Body of pancreas (tissue), 4 donors: ENCODE results near the gene MED13L. TPM values are rescaled to one million over a fixed set of nuclear protein-coding genes. Genes with fewer than 3 reads are reported as not detected.
"Not testable (repeated sequence)": the region's sequence is repeated elsewhere in the genome, so short reads cannot be mapped to it uniquely, and the experiment has no call there.

ENCODE experiments used
- ATAC-seq: fragments of 150-250 bp; one replicate; pipeline ENCODE4 v1.9.1; 2016
- DNase-seq, 4 donors: peaks; one replicate each; pipeline ENCODE4 v3.0.0-alpha.2; 2019
- H3K27ac ChIP-seq, 4 donors: fragments of 200-600 bp; sonication (generic); 1 replicate in 3 of 4; 2 replicates in 1 of 4; pipeline versions ENCODE4 v1.5.1 to v1.6.1; 2016 to 2019; ENCODE audit warnings: mild to moderate bottlenecking in 1 of 4, mixed read lengths in 1 of 4, moderate library complexity in 1 of 4
- H3K27me3 ChIP-seq, 2 donors: fragments of 200-600 bp; sonication (generic); one replicate each; pipeline ENCODE4 v1.6.0; 2016; ENCODE audit warnings: mild to moderate bottlenecking in 1 of 2
- H3K36me3 ChIP-seq, 2 donors: fragments of 200-600 bp; sonication (generic); replicated peaks in 1 of 2; 2 replicates each; pipeline ENCODE4 v1.5.1; 2016; ENCODE audit warnings: low read depth in 2 of 2; ENCODE audit not compliant: insufficient read depth in 1 of 2
- H3K4me1 ChIP-seq: fragments of 200-600 bp; sonication (generic); one replicate; pipeline ENCODE4 v1.6.0; 2016
- H3K4me3 ChIP-seq, 2 donors: fragments of 200-600 bp; sonication (generic); 1 replicate in 1 of 2; 2 replicates in 1 of 2; pipeline ENCODE4 v1.5.1; 2016 to 2019
- H3K9me3 ChIP-seq, 3 donors: fragments of 200-600 bp; sonication (generic); 1 replicate in 2 of 3; 2 replicates in 1 of 3; pipeline ENCODE4 v1.5.1; 2016
- CTCF ChIP-seq, 7 experiments: fragments of 450-650 bp in 4 of 7; fragments of 200-600 bp in 3 of 7; sonication (generic) in 3 of 7; IDR thresholded peaks; one replicate each; pipeline ENCODE4 v1.5.1; 2016 to 2019; ENCODE audit warnings: antibody characterized with exemption in 7 of 7
- POLR2A ChIP-seq, 3 donors: fragments of 450-650 bp; IDR thresholded peaks; one replicate each; pipeline ENCODE4 v1.6.1; 2016; ENCODE audit warnings: antibody characterized with exemption in 3 of 3, mild to moderate bottlenecking in 2 of 3
- WGBS, 2 donors: methylation state at CpG; one replicate each; pipeline ENCODE4 v1.1.5; 2017; 5-methylcytosine and 5-hydroxymethylcytosine counted together
- intact Hi-C: fragments of 100-400 bp; cut with DNase I; formaldehyde crosslinking; loops from one replicate; pipeline ENCODE4 v1.15.1; 2023
- total RNA-seq, 2 donors: library from RNA; depleted of rRNA; stranded (reverse); fragments of >200 nt; gene quantifications; one replicate each; pipeline ENCODE4 v1.1.0, GENCODE V29; 2016

MED13L gene
- total RNA-seq, 2 donors from 2014 or later, result 65.9 to 72.6 TPM

GRCh38 chr12:116133636-116134214 is 143.8 kb downstream of the MED13L start:
- 39 to 40% methylated on average over 4 of the region's 4 CpGs for WGBS, 2 donors
- no peaks in the 10 kb centered on the region for H3K36me3 ChIP-seq
- no peaks in the 10 kb centered on the region for H3K9me3 ChIP-seq
- H3K4me1 ChIP-seq, result peaks cover 38% of the 10 kb centered on the region
- H3K4me3 ChIP-seq, result no peak overlapping the region
- DNase-seq, result no peak
- TF ChIP-seq CTCF (IDR thresholded peaks at IDR 0.05) (no peak), POLR2A (IDR thresholded peaks at IDR 0.05) (no peak)
- ATAC-seq, result no peak
- peak overlapping the region in 1 of 4 donors; percentile 49 for H3K27ac ChIP-seq
- intact Hi-C loops, result no loop called here
- H3K27me3 ChIP-seq, result no peaks in the 10 kb centered on the region

- Histone ChIP-seq H3K4me1 (peaks cover 38% of the 10 kb centered on the region), H3K27me3 (no peaks in the 10 kb centered on the region), H3K27ac (peak overlapping the region in 1 of 4 donors; percentile 49), H3K4me3 (no peak overlapping the region), H3K36me3 (no peaks in the 10 kb centered on the region), H3K9me3 (no peaks in the 10 kb centered on the region)
- DNase-seq, result no peak
- ATAC-seq, result no peak
- intact Hi-C loops, result no loop called here
- WGBS, 2 donors, result 63 to 67% methylated on average over 2 of the region's 2 CpGs
- TF ChIP-seq CTCF (IDR thresholded peaks at IDR 0.05), result no peak
- TF ChIP-seq POLR2A (IDR thresholded peaks at IDR 0.05), result no peak
These were observed 144.3 kb downstream of the MED13L start for GRCh38 chr12:116133149-116133548.

- 89 to 97% methylated on average over 10 of the region's 10 CpGs for WGBS, 2 donors
- H3K9me3 ChIP-seq, H3K27ac ChIP-seq, H3K4me3 ChIP-seq, H3K36me3 ChIP-seq, DNase-seq, intact Hi-C loops, H3K27me3 ChIP-seq, ATAC-seq: not testable (repeated sequence)
- H3K4me1 ChIP-seq, result peaks cover 35% of the 10 kb centered on the region
These were observed 145.5 kb downstream of the MED13L start for GRCh38 chr12:116131987-116132386.

GRCh38 chr12:116131176-116131575 is 146.3 kb downstream of the MED13L start:
- Histone ChIP-seq H3K4me1 (peaks cover 33% of the 10 kb centered on the region), H3K9me3 (no peaks in the 10 kb centered on the region), H3K27ac (no peak overlapping the region), H3K27me3 (no peaks in the 10 kb centered on the region), H3K4me3 (no peak overlapping the region), H3K36me3 (no peaks in the 10 kb centered on the region)
- intact Hi-C loops, result no loop called here
- TF ChIP-seq POLR2A (IDR thresholded peaks at IDR 0.05) (no peak), CTCF (IDR thresholded peaks at IDR 0.05) (no peak)
- DNase-seq, result no peak
- no peak for ATAC-seq
- 78 to 80% methylated on average over 3 of the region's 3 CpGs for WGBS, 2 donors

DNA sequence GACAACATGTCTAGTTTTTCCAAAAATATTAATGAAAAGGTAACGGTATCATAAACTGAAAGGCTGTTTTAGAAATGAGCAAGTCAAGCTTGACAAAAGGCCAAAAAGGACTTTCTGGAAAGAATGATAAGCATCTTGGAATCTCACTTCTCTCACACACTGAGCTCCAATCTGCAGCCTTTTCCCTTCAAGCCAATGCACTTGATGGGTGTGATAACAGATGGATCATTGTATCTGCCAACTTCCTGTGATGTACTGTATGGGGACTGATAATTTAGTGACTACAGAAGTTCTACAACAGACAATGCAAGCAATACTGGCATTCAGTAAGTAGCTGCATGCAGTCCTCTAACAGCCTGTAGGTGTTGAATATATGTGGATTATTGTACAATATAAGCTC is 147.1 kb downstream of the MED13L start:
- H3K4me1 ChIP-seq, result peaks cover 34% of the 10 kb centered on the region
- no peaks in the 10 kb centered on the region for H3K27me3 ChIP-seq
- no peak overlapping the region for H3K27ac ChIP-seq
- no peak overlapping the region for H3K4me3 ChIP-seq
- WGBS, 2 donors, result 52 to 66% methylated on average over 1 of the region's 1 CpG
- TF ChIP-seq POLR2A (IDR thresholded peaks at IDR 0.05), result no peak
- TF ChIP-seq CTCF (IDR thresholded peaks at IDR 0.05), result no peak
- no peak for ATAC-seq
- H3K9me3 ChIP-seq, result no peaks in the 10 kb centered on the region
- intact Hi-C loops, result no loop called here
- DNase-seq, result no peak
- H3K36me3 ChIP-seq, result no peaks in the 10 kb centered on the region
